Activated CD8-positive, alpha-beta memory T cell treated with anti-CD3 and anti-CD28 coated beads, Interleukin-2, amount 50 U/mL, for 24 hours (primary cell): ENCODE results near the gene CALN1.
"Not testable (repeated sequence)": the region's sequence is repeated elsewhere in the genome, so short reads cannot be mapped to it uniquely, and the experiment has no call there.

Source experiments
- DNase-seq: peaks from one replicate; pipeline ENCODE4 v3.0.0-alpha.2; 2020; ENCODE audit errors: extremely low read depth

The CALN1 gene

GRCh38 chr7:72408966-72409637 lies 3.0 kb downstream of the CALN1 start:
- DNase-seq: no peak

- no peak for DNase-seq
These were observed 5.2 kb downstream of the CALN1 start for GRCh38 chr7:72406820-72407403.

GRCh38 chr7:72405871-72406270 lies 6.3 kb downstream of the CALN1 start:
- DNase-seq: no peak

- no peak for DNase-seq
These were observed 6.7 kb downstream of the CALN1 start for GRCh38 chr7:72405418-72405817.

GRCh38 chr7:72404743-72405142 lies 7.4 kb downstream of the CALN1 start:
- DNase-seq: no peak

GRCh38 chr7:72403458-72404076 lies 8.6 kb downstream of the CALN1 start:
- no peak for DNase-seq

GRCh38 chr7:72394016-72394415 lies 18.1 kb downstream of the CALN1 start:
- DNase-seq: no peak

- no peak for DNase-seq
These were observed 20.2 kb downstream of the CALN1 start for GRCh38 chr7:72391821-72392377.

GRCh38 chr7:72386118-72386517 lies 26.0 kb downstream of the CALN1 start:
- DNase-seq: no peak

GRCh38 chr7:72362246-72362645 lies 49.9 kb downstream of the CALN1 start:
- DNase-seq: no peak

GRCh38 chr7:72345208-72345727 lies 66.9 kb downstream of the CALN1 start:
- DNase-seq: no peak

GRCh38 chr7:72343991-72344390 lies 68.1 kb downstream of the CALN1 start:
- DNase-seq: no peak

GRCh38 chr7:72343354-72343753 lies 68.8 kb downstream of the CALN1 start:
- DNase-seq: not testable (repeated sequence)

GRCh38 chr7:72337390-72338167 lies 74.6 kb downstream of the CALN1 start:
- no peak for DNase-seq

- no peak for DNase-seq
These were observed 75.3 kb downstream of the CALN1 start for GRCh38 chr7:72336632-72337389.

GRCh38 chr7:72336382-72336631 lies 75.8 kb downstream of the CALN1 start:
- DNase-seq: no peak

- no peak for DNase-seq
These were observed 76.4 kb downstream of the CALN1 start for GRCh38 chr7:72335561-72336381.

- no peak for DNase-seq
These were observed 77.4 kb downstream of the CALN1 start for GRCh38 chr7:72334698-72335097.

GRCh38 chr7:72334066-72334465 lies 78.1 kb downstream of the CALN1 start:
- DNase-seq: no peak

- no peak for DNase-seq
These were observed 85.3 kb downstream of the CALN1 start for GRCh38 chr7:72326811-72327210.

GRCh38 chr7:72326365-72326764 lies 85.8 kb downstream of the CALN1 start:
- no peak for DNase-seq
